GM12865 (cell line): Measurements from ENCODE around the gene SEPTIN5.
"Not testable (repeated sequence)": the region's sequence is repeated elsewhere in the genome, so short reads cannot be mapped to it uniquely, and the experiment has no call there.

Experiments used
- DNase-seq: peaks from one replicate; pipeline ENCODE4 v3.0.0; 2010; ENCODE audit warnings: low read depth
- H3K4me3 ChIP-seq: 2 replicates; pipeline ENCODE4 v1.5.1; 2011; ENCODE audit warnings: mild to moderate bottlenecking, low read depth, low read length, control low read depth
- CTCF ChIP-seq: IDR thresholded peaks from 2 replicates; pipeline ENCODE4 v1.5.1; 2011; ENCODE audit warnings: low read length, control low read depth, low read depth, inconsistent platforms; ENCODE audit not compliant: insufficient read depth; ENCODE audit errors: missing control alignments

The SEPTIN5 gene

DNA sequence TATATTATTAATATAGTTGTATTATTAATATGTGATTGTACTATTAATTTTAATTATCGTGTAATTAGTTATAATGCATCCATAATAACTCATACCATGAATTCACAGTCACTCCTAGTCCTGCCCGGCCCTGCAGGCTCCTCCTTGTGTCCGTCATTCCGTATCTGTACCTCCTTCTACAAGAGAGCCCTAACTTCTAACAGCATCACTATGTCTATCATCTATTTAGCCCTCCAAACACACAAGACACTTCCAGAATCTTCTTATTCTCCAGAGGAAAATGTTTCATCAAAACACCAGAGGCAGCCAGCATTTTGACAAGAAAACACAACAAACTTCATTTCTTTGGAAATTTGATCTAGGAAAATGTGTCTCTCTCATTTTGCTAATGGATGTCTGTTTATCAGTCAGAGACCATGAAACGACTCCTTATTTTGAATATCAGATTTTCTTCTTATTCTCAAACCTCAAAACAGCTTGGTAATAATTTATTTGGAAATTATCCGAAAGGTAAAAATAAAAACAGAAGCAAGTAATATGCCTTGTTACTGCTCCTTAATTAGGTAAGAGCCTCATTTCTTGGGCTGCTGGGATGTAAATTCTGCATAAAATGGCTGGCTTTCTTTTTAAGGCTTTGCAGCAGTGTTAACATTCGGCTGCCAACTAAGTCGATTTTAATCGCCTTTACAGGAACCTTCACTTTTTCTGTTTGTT, 23.1 kb upstream of the SEPTIN5 start:
- no peak for DNase-seq
- no peak for TF ChIP-seq CTCF
- no peak overlapping the region for H3K4me3 ChIP-seq

- TF ChIP-seq CTCF, result no peak
- no peak overlapping the region for H3K4me3 ChIP-seq
- no peak for DNase-seq
These were observed 22.5 kb upstream of the SEPTIN5 start for GRCh38 chr22:19691721-19692341.

DNA sequence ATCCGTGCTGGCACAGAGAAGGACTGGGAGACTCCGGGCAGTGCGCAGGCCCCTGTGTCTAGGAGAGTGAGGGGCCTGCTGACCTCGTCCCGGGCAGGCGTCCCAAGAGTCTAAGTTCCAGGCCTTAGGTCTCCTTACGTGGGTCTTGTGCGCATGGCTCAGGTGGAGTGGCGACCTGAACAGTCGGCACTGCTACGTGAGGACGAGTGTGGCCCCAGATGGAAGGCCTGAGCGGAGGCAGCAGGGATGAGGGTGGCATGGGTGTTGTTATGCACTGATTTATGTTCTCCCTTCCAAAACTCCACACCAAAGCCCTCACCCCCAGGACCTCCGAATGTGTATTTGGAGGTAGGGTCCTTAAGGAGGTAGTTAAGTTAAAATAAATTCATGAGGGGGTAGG, 20.7 kb upstream of the SEPTIN5 start:
- TF ChIP-seq CTCF, result no peak

DNA sequence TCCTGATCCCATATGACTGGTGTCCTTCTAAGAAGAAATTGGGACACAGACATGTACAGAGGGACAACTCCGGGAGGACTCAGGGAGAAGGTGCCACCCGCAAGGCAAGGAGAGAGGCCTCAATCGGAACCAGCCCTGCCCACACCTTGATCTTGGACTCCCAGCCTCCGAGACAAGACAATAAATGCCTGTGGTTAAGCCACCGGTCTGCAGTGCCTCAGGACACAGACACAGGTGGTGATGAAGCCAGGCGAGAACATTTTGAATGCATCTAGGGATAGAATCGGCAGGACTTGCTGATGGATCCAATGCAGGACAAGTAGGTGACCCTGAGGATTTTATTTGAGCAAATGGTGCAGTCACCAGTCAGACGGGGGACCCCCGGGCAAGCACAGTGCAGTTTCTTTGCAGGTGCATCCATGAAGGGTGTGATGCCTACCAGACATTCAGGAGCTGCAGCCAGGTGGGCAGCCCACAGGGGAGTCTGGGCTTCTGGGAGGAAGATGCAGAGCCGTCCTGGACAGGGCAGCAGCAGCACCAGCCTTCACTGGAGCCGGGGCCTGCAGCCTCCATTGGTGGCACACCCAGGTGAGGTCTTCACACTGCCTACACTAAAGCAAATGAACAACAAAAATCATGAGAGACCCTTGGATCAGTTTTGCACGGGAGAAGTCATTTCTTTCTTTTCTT, 20.2 kb upstream of the SEPTIN5 start:
- no peak for TF ChIP-seq CTCF
- DNase-seq, result no peak
- no peak overlapping the region for H3K4me3 ChIP-seq

More for the DNA sequence above, 20.7 kb upstream of the SEPTIN5 start:
- no peak overlapping the region for H3K4me3 ChIP-seq
- no peak for DNase-seq

DNA sequence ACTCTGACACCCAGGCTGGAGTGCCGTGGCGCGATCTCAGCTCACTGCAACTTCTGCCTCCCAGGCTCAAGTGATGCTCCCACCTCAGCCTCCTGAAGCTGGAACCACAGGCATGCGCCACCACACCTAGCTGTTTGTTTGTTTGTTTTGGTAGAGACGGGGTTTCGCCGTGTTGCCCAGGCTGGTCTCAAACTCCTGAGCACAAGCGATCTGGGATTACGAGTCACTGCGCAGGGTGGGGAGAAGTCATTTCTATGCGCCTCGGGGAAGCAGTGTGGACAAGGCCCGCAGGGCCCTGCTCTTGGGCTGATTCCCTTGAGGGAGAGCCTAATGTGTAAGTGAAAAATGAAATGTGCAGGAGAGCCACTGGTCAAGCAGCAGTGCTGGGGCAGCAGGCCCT, 19.6 kb upstream of the SEPTIN5 start:
- no peak for DNase-seq
- no peak for TF ChIP-seq CTCF
- no peak overlapping the region for H3K4me3 ChIP-seq

DNA sequence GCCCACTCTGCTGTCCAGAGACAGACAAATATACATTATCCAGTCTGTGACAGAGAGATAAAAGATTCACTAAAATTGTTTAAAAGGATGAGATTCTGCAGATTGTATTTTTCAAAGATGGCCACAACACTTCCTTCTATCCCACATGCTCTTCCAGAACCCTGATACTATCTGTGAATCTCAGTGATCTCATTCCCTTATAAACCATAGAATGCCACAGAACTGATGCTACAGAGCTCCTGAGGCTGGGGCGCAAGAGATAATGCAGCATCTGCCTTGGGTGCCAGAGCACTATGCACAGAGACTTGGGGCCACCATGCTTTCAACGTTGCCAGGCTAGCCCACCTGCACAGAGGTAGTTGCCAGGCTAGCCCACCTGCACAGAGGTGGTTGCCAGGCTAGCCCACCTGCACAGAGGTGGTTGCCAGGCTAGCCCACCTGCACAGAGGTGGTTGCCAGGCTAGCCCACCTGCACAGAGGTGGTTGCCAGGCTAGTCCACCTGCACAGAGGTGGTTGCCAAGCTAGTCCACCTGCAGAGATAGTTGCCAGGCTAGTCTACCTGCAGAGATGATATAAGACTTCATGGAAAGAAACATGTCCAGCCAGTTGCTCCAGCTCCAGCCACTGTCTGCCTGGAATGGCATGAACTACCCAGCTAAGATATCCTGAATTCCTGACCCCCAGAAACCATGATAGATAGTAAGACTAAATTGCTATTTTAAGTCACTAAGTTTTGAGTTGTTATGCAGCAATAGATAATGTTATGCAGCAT, 17.6 kb upstream of the SEPTIN5 start:
- no peak overlapping the region for H3K4me3 ChIP-seq
- no peak for DNase-seq
- TF ChIP-seq CTCF, result no peak

GRCh38 chr22:19697871-19698270, 16.4 kb upstream of the SEPTIN5 start:
- not testable (repeated sequence) for H3K4me3 ChIP-seq, DNase-seq
